ENCODE results near the gene ABCB8. TPM values are rescaled to one million over a fixed set of nuclear protein-coding genes. Genes with fewer than 3 reads are reported as not detected.
A peak's percentile ranks its signal among the peaks of the same experiment; 100 is the strongest.

The ABCB8 gene
- total and polyA plus RNA-seq, 2 of the 8 experiments (the other 6 are each of a cell fraction or from before 2014, with no cell fraction given), result 17.7 to 27.0 TPM

- ChIA-PET CTCF (ENCODE audit: partially characterized antibody) (interaction anchor here (0.9 to 6.0 kb wide), 8 partner anchors 11 to 61 kb away, joined by 3 to 81 read pairs (median 16); no protein-coding TSS in a partner anchor), POLR2A (ENCODE audit: partially characterized antibody) (interaction anchor here (0.5 to 4.9 kb wide), 15 partner anchors 11 to 98 kb away, joined by 3 to 77 read pairs (median 3); no protein-coding TSS in a partner anchor)
- Histone ChIP-seq H4K91ac (replicated peaks; ENCODE audit: insufficient read length, low read length) (no peak overlapping the region), H3K4me2 (ENCODE audit: insufficient read depth in 1 of 2, low read depth in 2 of 2, low read length in 2 of 2) (peak overlapping the region; percentile 39 to 95), H3K4me3 (ENCODE audit: extremely low read depth in 1 of 4, insufficient read depth in 2 of 4, low read depth in 3 of 4, low read length in 4 of 4) (no peak overlapping the region), H2BK12ac (ENCODE audit: low read depth, low read length) (no peak overlapping the region), H3K9me3 (ENCODE audit: insufficient read depth in 2 of 2, low read depth in 1 of 2, low read length in 1 of 2) (no peaks in the 10 kb centered on the region), H3K23me2 (ENCODE audit: low read depth, low read length) (peaks cover 18% of the 10 kb centered on the region), H3K36me3 (ENCODE audit: control insufficient read depth in 2 of 4, insufficient read depth in 4 of 4, low read length in 3 of 4) (peaks cover 10 to 28% (median 26%) of the 10 kb centered on the region in 4 experiments), H3K9ac (replicated peaks in 1 of 4; ENCODE audit: extremely low read depth in 1 of 4, low read depth in 3 of 4, low read length in 3 of 4) (no peak overlapping the region), H3K18ac (ENCODE audit: extremely low read depth, low read length) (no peak overlapping the region), H3K79me2 (ENCODE audit: control insufficient read depth in 1 of 2, insufficient read depth in 2 of 2, low read length in 2 of 2) (peaks cover 0 to 10% of the 10 kb centered on the region in 2 experiments; a peak in 1 of 4 replicates), H3K27ac (ENCODE audit: low read depth, low read length) (no peak overlapping the region), H2BK120ac (replicated peaks; ENCODE audit: low read depth, low read length) (no peak overlapping the region), H2AK5ac (ENCODE audit: low read depth, low read length) (no peak overlapping the region), H2BK20ac (ENCODE audit: low read length) (no peak overlapping the region), H4K8ac (ENCODE audit: extremely low read depth, insufficient read depth, low read length) (no peak overlapping the region), H3K27me3 (replicated peaks in 1 of 4; ENCODE audit: control insufficient read depth in 3 of 4, extremely low read depth in 1 of 4, insufficient read depth in 3 of 4, low read length in 3 of 4) (no peaks in the 10 kb centered on the region), H2BK15ac (ENCODE audit: low read length) (0 out of 2 replicates have a peak overlapping the region, but pooled peaks have one; percentile 61), H2AFZ (ENCODE audit: low read length) (no peak overlapping the region), H4K5ac (ENCODE audit: insufficient read length, low read depth, low read length) (no peak overlapping the region), H3K4ac (replicated peaks; ENCODE audit: insufficient read length, low read depth, low read length) (no peak overlapping the region), H3K14ac (ENCODE audit: insufficient read length) (no peak overlapping the region), H3K4me1 (replicated peaks in 1 of 4; ENCODE audit: control insufficient read depth in 3 of 4, insufficient read depth in 4 of 4, low read length in 3 of 4) (peaks cover 0 to 35% (median 24%) of the 10 kb centered on the region in 4 experiments; a peak in 6 of 7 replicates), H2BK5ac (ENCODE audit: low read depth, low read length) (no peak overlapping the region), H3K79me1 (ENCODE audit: low read depth, low read length) (peaks cover 12% of the 10 kb centered on the region), H3K23ac (ENCODE audit: insufficient read length) (no peak overlapping the region), H3K56ac (replicated peaks; ENCODE audit: insufficient read length, low read depth, low read length) (no peak overlapping the region), H4K20me1 (replicated peaks in 1 of 2; ENCODE audit: control insufficient read depth in 1 of 2, insufficient read depth in 2 of 2, low read length in 2 of 2) (peaks cover 20 to 26% of the 10 kb centered on the region in 2 experiments)
- FAIRE-seq (no peak), DNase-seq (ENCODE audit: low read depth in 1 of 2, low spot score in 2 of 2) (no peak)
- 0 out of 3 replicates have a peak, but pooled peaks of 1 of the 2 experiments have one; percentile 24 for TF ChIP-seq POLR2A (IDR thresholded peaks at IDR 0.05; ENCODE audit: control extremely low read depth in 1 of 2, low read depth in 2 of 2, low read length in 2 of 2)
- TF ChIP-seq TCF12 (IDR thresholded peaks at IDR 0.05; ENCODE audit: low read depth, low read length), result no peak
- TF ChIP-seq SRF (IDR thresholded peaks at IDR 0.05; ENCODE audit: low read depth, low read length), result no peak
- no peak for TF ChIP-seq EGR1 (IDR thresholded peaks at IDR 0.05; ENCODE audit: borderline replicate concordance, low read depth, low read length)
- TF ChIP-seq TAF1 (IDR thresholded peaks at IDR 0.05; ENCODE audit: low read depth, low read length), result no peak
- TF ChIP-seq TEAD4 (IDR thresholded peaks at IDR 0.05; ENCODE audit: low read depth, low read length), result no peak
- 71% methylated on average over 22 of the region's 22 CpGs; no CpG with 5 or more reads in 1 of the 2 experiments for WGBS, 2 experiments (ENCODE audit: extremely low coverage in 1 of 2, insufficient coverage in 1 of 2, insufficient read length in 1 of 2, insufficient replicate concordance in 2 of 2, low coverage in 1 of 2, low lambda C conversion rate in 2 of 2, missing lambda C conversion rate in 1 of 2)
These were observed 50.2 kb downstream of the ABCB8 start for GRCh38 chr7:151078233-151079040.
